Measurements from ENCODE around the gene FNTB.

GRCh38 chr14:64966976-64967375 is 19.7 kb upstream of the FNTB start:
- TF ChIP-seq CTCF (IDR thresholded peaks at IDR 0.05; ENCODE audit: low read depth, low read length, poor library complexity, severe bottlenecking) (no peak), EZH2phosphoT487 (IDR thresholded peaks at IDR 0.05; ENCODE audit: borderline replicate concordance, low read length) (no peak)
